ENCODE results near the gene METTL21C.

Gene METTL21C

DNA sequence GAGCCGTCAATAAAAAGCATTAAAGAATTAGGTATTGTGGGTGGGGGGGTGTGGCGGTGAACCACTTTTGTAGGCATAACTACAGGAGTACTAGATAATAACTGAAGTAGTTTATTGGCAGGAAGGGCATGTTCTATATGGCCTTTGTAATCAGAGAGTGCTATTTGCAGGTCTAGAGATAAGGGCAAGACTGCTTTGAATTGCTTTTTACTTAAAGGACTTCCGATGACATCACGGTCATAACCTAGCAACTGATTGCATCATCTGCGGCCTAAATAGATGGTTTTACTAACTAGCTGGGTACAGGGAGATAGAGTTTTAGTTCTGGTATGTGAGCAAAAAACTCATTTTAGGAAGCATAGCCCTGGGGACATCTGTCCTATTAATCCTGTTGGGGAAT lies 24.7 kb downstream of the METTL21C start:
- H3K9ac ChIP-seq (ENCODE audit: low read length) = no peak overlapping the region
- no peak overlapping the region for H3K27ac ChIP-seq (ENCODE audit: low read depth, low read length)
- H3K4me2 ChIP-seq (ENCODE audit: low read length) = no peak overlapping the region
- DNase-seq = peak in 1 of 2 donors; percentile 21
- no peaks in the 10 kb centered on the region for H3K4me1 ChIP-seq (ENCODE audit: control insufficient read depth in 1 of 2, insufficient read depth in 2 of 2, low read length in 2 of 2)
- no peaks in the 10 kb centered on the region for H3K27me3 ChIP-seq (ENCODE audit: insufficient read depth, low read length)
- H3K9me3 ChIP-seq (ENCODE audit: insufficient read depth, low read depth, low read length) = peaks cover 5% of the 10 kb centered on the region
- no peak overlapping the region for H2AFZ ChIP-seq (ENCODE audit: insufficient read depth, low read length, poor library complexity)
- no peak overlapping the region for H2BK120ac ChIP-seq (ENCODE audit: insufficient read depth, low read length, poor library complexity)
- no peak overlapping the region for H3K14ac ChIP-seq (ENCODE audit: low read length)
- no peak overlapping the region for H3K4ac ChIP-seq (ENCODE audit: low read depth, low read length)
- H4K12ac ChIP-seq (ENCODE audit: low read depth, low read length) = no peak overlapping the region
- no peak overlapping the region for H2BK5ac ChIP-seq (ENCODE audit: low read depth, low read length, poor library complexity)
- H3K4me3 ChIP-seq (ENCODE audit: low read depth, low read length) = no peak overlapping the region
- WGBS (ENCODE audit: extremely low coverage, insufficient coverage, insufficient read length) = no CpG with 5 or more reads among the region's 5 CpGs
- no peak overlapping the region for H4K91ac ChIP-seq (ENCODE audit: low read depth, low read length)
- peaks cover 15 to 32% of the 10 kb centered on the region in 2 experiments for H3K36me3 ChIP-seq (ENCODE audit: control insufficient read depth in 1 of 2, insufficient read depth in 2 of 2, low read length in 2 of 2)
- no peak overlapping the region for H2AK5ac ChIP-seq (ENCODE audit: low read length)
- no peak overlapping the region for H2BK12ac ChIP-seq (ENCODE audit: low read length)
- no peak overlapping the region for H4K8ac ChIP-seq (ENCODE audit: low read depth, low read length)
- no peak overlapping the region for H3K18ac ChIP-seq (ENCODE audit: low read length)
- no peaks in the 10 kb centered on the region for H3K79me2 ChIP-seq (ENCODE audit: control insufficient read depth, insufficient read depth, low read length, poor library complexity)
- no peaks in the 10 kb centered on the region for H3K79me1 ChIP-seq (ENCODE audit: low read length)
- H3K23ac ChIP-seq (ENCODE audit: low read length) = no peak overlapping the region

- WGBS (ENCODE audit: extremely low coverage, insufficient coverage, insufficient read length) = no CpG with 5 or more reads among the region's 4 CpGs
- H4K12ac ChIP-seq (ENCODE audit: low read depth, low read length) = no peak overlapping the region
Observed at GRCh38 chr13:102667911-102668310, 26.9 kb downstream of the METTL21C start.

DNA sequence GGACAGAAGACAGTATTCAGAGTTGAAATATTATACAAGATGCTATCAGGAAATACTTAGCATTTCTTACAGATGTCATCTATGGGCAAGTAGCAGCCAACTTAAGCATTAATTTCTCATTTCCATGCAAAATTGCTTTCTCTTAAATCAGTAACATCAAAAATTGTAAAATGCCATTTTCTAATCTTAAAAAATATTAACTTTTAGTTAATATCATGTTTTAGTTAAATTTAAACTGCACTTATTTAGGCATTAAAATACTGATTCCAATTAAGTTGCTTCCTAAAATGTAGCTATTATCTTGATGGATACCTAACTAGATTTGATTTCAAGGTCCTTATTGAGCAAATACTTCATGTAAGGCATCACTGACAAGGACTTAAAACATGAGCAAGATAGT lies 27.8 kb downstream of the METTL21C start:
- Histone ChIP-seq H2BK12ac (ENCODE audit: low read length) (no peak overlapping the region), H3K36me3 (ENCODE audit: control insufficient read depth in 1 of 2, insufficient read depth in 2 of 2, low read length in 2 of 2) (peaks cover 12 to 23% of the 10 kb centered on the region in 2 experiments), H4K91ac (ENCODE audit: low read depth, low read length) (no peak overlapping the region), H4K8ac (ENCODE audit: low read depth, low read length) (no peak overlapping the region), H3K4me3 (ENCODE audit: low read depth, low read length) (no peak overlapping the region), H3K14ac (ENCODE audit: low read length) (no peak overlapping the region), H3K27me3 (ENCODE audit: insufficient read depth, low read length) (no peaks in the 10 kb centered on the region), H3K18ac (ENCODE audit: low read length) (no peak overlapping the region), H3K4me2 (ENCODE audit: low read length) (no peak overlapping the region), H2AFZ (ENCODE audit: insufficient read depth, low read length, poor library complexity) (no peak overlapping the region), H3K27ac (ENCODE audit: low read depth, low read length) (no peak overlapping the region), H2AK5ac (ENCODE audit: low read length) (no peak overlapping the region), H3K4me1 (ENCODE audit: control insufficient read depth in 1 of 2, insufficient read depth in 2 of 2, low read length in 2 of 2) (no peaks in the 10 kb centered on the region), H2BK5ac (ENCODE audit: low read depth, low read length, poor library complexity) (no peak overlapping the region), H2BK120ac (ENCODE audit: insufficient read depth, low read length, poor library complexity) (no peak overlapping the region), H3K9me3 (ENCODE audit: insufficient read depth, low read depth, low read length) (peaks cover 5% of the 10 kb centered on the region), H3K9ac (ENCODE audit: low read length) (no peak overlapping the region), H3K4ac (ENCODE audit: low read depth, low read length) (no peak overlapping the region), H3K23ac (ENCODE audit: low read length) (no peak overlapping the region), H4K12ac (ENCODE audit: low read depth, low read length) (no peak overlapping the region), H3K79me2 (ENCODE audit: control insufficient read depth, insufficient read depth, low read length, poor library complexity) (no peaks in the 10 kb centered on the region), H3K79me1 (ENCODE audit: low read length) (no peaks in the 10 kb centered on the region)
- DNase-seq = peak in 1 of 2 donors; percentile 67

More at GRCh38 chr13:102667911-102668310, 26.9 kb downstream of the METTL21C start:
- Histone ChIP-seq H3K18ac (ENCODE audit: low read length) (no peak overlapping the region), H3K36me3 (ENCODE audit: control insufficient read depth in 1 of 2, insufficient read depth in 2 of 2, low read length in 2 of 2) (peaks cover 13 to 25% of the 10 kb centered on the region in 2 experiments), H2BK120ac (ENCODE audit: insufficient read depth, low read length, poor library complexity) (no peak overlapping the region), H3K4me2 (ENCODE audit: low read length) (no peak overlapping the region), H2AK5ac (ENCODE audit: low read length) (no peak overlapping the region), H3K4me1 (ENCODE audit: control insufficient read depth in 1 of 2, insufficient read depth in 2 of 2, low read length in 2 of 2) (no peaks in the 10 kb centered on the region), H3K79me1 (ENCODE audit: low read length) (no peaks in the 10 kb centered on the region), H3K9me3 (ENCODE audit: insufficient read depth, low read depth, low read length) (peaks cover 5% of the 10 kb centered on the region), H3K27ac (ENCODE audit: low read depth, low read length) (no peak overlapping the region), H3K9ac (ENCODE audit: low read length) (no peak overlapping the region), H3K27me3 (ENCODE audit: insufficient read depth, low read length) (no peaks in the 10 kb centered on the region), H2AFZ (ENCODE audit: insufficient read depth, low read length, poor library complexity) (no peak overlapping the region), H3K79me2 (ENCODE audit: control insufficient read depth, insufficient read depth, low read length, poor library complexity) (no peaks in the 10 kb centered on the region), H3K4me3 (ENCODE audit: low read depth, low read length) (no peak overlapping the region), H4K8ac (ENCODE audit: low read depth, low read length) (no peak overlapping the region), H3K4ac (ENCODE audit: low read depth, low read length) (no peak overlapping the region), H2BK12ac (ENCODE audit: low read length) (no peak overlapping the region), H3K23ac (ENCODE audit: low read length) (no peak overlapping the region), H4K91ac (ENCODE audit: low read depth, low read length) (no peak overlapping the region), H2BK5ac (ENCODE audit: low read depth, low read length, poor library complexity) (no peak overlapping the region), H3K14ac (ENCODE audit: low read length) (no peak overlapping the region)
- DNase-seq = peak in 1 of 2 donors; percentile 27

DNA sequence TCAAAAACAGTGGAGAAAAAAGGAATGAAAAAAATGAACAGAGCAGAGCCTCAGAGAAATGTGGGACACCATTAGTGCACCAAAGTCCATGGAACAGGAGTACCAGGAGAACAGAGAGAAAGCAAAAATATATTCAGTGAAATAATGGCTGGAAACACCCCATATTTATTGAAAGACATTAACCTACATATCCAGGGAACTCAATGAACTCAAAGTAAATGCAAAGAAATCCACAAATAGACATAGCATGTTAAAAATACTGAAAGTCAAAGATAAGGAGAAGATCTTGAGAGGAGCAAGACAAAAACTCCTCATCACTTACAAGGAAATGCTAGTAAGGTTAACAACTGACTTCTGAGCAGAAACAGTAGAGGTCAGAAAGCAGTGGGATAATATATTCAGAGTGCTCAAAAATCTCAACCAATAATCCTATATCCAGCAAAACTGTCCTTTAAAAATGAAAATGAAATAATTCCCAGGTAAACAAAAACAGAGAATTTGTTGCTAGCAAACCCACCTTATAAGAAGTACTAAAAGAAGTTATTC lies 35.6 kb downstream of the METTL21C start:
- Histone ChIP-seq H3K14ac (ENCODE audit: low read length) (no peak overlapping the region), H2AFZ (ENCODE audit: insufficient read depth, low read length, poor library complexity) (no peak overlapping the region), H3K79me2 (ENCODE audit: control insufficient read depth, insufficient read depth, low read length, poor library complexity) (no peaks in the 10 kb centered on the region), H3K27ac (ENCODE audit: low read depth, low read length) (no peak overlapping the region), H4K8ac (ENCODE audit: low read depth, low read length) (no peak overlapping the region), H2AK5ac (ENCODE audit: low read length) (no peak overlapping the region), H3K9ac (ENCODE audit: low read length) (no peak overlapping the region), H2BK120ac (ENCODE audit: insufficient read depth, low read length, poor library complexity) (no peak overlapping the region), H3K9me3 (ENCODE audit: insufficient read depth, low read depth, low read length) (no peaks in the 10 kb centered on the region), H4K91ac (ENCODE audit: low read depth, low read length) (no peak overlapping the region), H3K4me3 (ENCODE audit: low read depth, low read length) (no peak overlapping the region), H3K18ac (ENCODE audit: low read length) (no peak overlapping the region), H3K4ac (ENCODE audit: low read depth, low read length) (no peak overlapping the region), H4K12ac (ENCODE audit: low read depth, low read length) (no peak overlapping the region), H3K79me1 (ENCODE audit: low read length) (peaks cover 4% of the 10 kb centered on the region), H3K4me1 (ENCODE audit: control insufficient read depth in 1 of 2, insufficient read depth in 2 of 2, low read length in 2 of 2) (peaks cover 5% of the 10 kb centered on the region in 2 experiments), H3K4me2 (ENCODE audit: low read length) (no peak overlapping the region), H3K27me3 (ENCODE audit: insufficient read depth, low read length) (no peaks in the 10 kb centered on the region), H3K23ac (ENCODE audit: low read length) (no peak overlapping the region), H3K36me3 (ENCODE audit: control insufficient read depth in 1 of 2, insufficient read depth in 2 of 2, low read length in 2 of 2) (peaks cover 7 to 9% of the 10 kb centered on the region in 2 experiments), H2BK12ac (ENCODE audit: low read length) (no peak overlapping the region), H2BK5ac (ENCODE audit: low read depth, low read length, poor library complexity) (no peak overlapping the region)
- no peak for DNase-seq

Measured in trophoblast cell (in vitro differentiated cells and primary cell).